H1 (cell line): ENCODE measurements around the gene TRIM31. TPM values are rescaled to one million over a fixed set of nuclear protein-coding genes. Genes with fewer than 3 reads are reported as not detected.

Source experiments
- CTCF ChIA-PET: fragments of 300-600 bp; sonication (Branson Sonifier 250); formaldehyde crosslinking; loops from one replicate; lab custom pipeline; 2021; ENCODE audit not compliant: partially characterized antibody; lab: Charles Lee
- POLR2A ChIA-PET: fragments of 300-600 bp; sonication (Branson Sonifier 250); formaldehyde crosslinking; loops from one replicate; lab custom pipeline; 2021; ENCODE audit warnings: inconsistent platforms; ENCODE audit not compliant: partially characterized antibody; lab: Charles Lee
- DNase-seq, 2 experiments: peaks; one replicate each; pipeline versions ENCODE4 v3.0.0 to v3.0.0-alpha.2; 2010 to 2022; ENCODE audit warnings: low spot score in 2 of 2, low read depth in 1 of 2, mixed read lengths in 1 of 2
- FAIRE-seq: peaks from 2 replicates; lab custom pipeline; 2011; peaks lifted over from hg19 to GRCh38; lab: Jason Lieb, UNC
- H2AFZ ChIP-seq: 2 replicates; pipeline ENCODE4 v1.8.1; 2012; ENCODE audit warnings: low read length, inconsistent platforms
- H2AK5ac ChIP-seq: 2 replicates; pipeline ENCODE4 v1.6.1; 2013; ENCODE audit warnings: low read depth, low read length
- H2BK120ac ChIP-seq: replicated peaks from 2 replicates; pipeline ENCODE3; 2013; ENCODE audit warnings: low read depth, low read length, inconsistent platforms
- H2BK12ac ChIP-seq: 2 replicates; pipeline ENCODE4 v1.6.1; 2013; ENCODE audit warnings: low read depth, low read length
- H2BK15ac ChIP-seq: 2 replicates; pipeline ENCODE4 v1.6.1; 2013; ENCODE audit warnings: low read length
- H2BK20ac ChIP-seq: 2 replicates; pipeline ENCODE4 v1.6.1; 2013; ENCODE audit warnings: low read length
- H2BK5ac ChIP-seq: 2 replicates; pipeline ENCODE4 v1.6.1; 2013; ENCODE audit warnings: low read depth, low read length
- H3K14ac ChIP-seq: 2 replicates; pipeline ENCODE4 v1.6.1; 2013; ENCODE audit warnings: inconsistent platforms; ENCODE audit not compliant: insufficient read length
- H3K18ac ChIP-seq: 2 replicates; pipeline ENCODE4 v1.6.1; 2013; ENCODE audit warnings: low read length; ENCODE audit errors: extremely low read depth
- H3K23ac ChIP-seq: 2 replicates; pipeline ENCODE4 v1.6.1; 2013; ENCODE audit warnings: inconsistent platforms; ENCODE audit not compliant: insufficient read length
- H3K23me2 ChIP-seq: 2 replicates; pipeline ENCODE4 v1.6.1; 2013; ENCODE audit warnings: low read depth, low read length
- H3K27ac ChIP-seq: 2 replicates; pipeline ENCODE4 v1.6.1; 2011; ENCODE audit warnings: low read depth, low read length, inconsistent platforms
- H3K27me3 ChIP-seq, 4 experiments: replicated peaks in 1 of 4; 1 replicate in 1 of 4; 2 replicates in 3 of 4; pipeline versions ENCODE4 v1.6.1 to v1.8.1; 2011 to 2013; ENCODE audit warnings: low read length in 3 of 4, mild to moderate bottlenecking in 3 of 4, inconsistent platforms in 2 of 4, mixed read lengths in 2 of 4, moderate library complexity in 1 of 4; ENCODE audit not compliant: control insufficient read depth in 3 of 4, insufficient read depth in 3 of 4; ENCODE audit errors: extremely low read depth in 1 of 4
- H3K36me3 ChIP-seq, 4 experiments: 2 replicates each; pipeline versions ENCODE4 v1.6.1 to v1.8.1; 2011 to 2013; ENCODE audit warnings: mild to moderate bottlenecking in 4 of 4, low read length in 3 of 4, moderate library complexity in 2 of 4, control low read depth in 1 of 4, inconsistent platforms in 1 of 4; ENCODE audit not compliant: insufficient read depth in 4 of 4, control insufficient read depth in 2 of 4
- H3K4ac ChIP-seq: replicated peaks from 2 replicates; pipeline ENCODE3; 2013; ENCODE audit warnings: low read length, low read depth, mixed read lengths, inconsistent platforms; ENCODE audit not compliant: insufficient read length
- H3K4me1 ChIP-seq, 4 experiments: replicated peaks in 1 of 4; 1 replicate in 1 of 4; 2 replicates in 3 of 4; pipeline versions ENCODE4 v1.6.1 to v1.8.1; 2011 to 2013; ENCODE audit warnings: low read length in 3 of 4, inconsistent platforms in 2 of 4, mixed read lengths in 1 of 4; ENCODE audit not compliant: insufficient read depth in 4 of 4, control insufficient read depth in 3 of 4
- H3K4me2 ChIP-seq, 2 experiments: 2 replicates each; pipeline versions ENCODE4 v1.6.1 to v1.8.1; 2011 to 2013; ENCODE audit warnings: low read depth in 2 of 2, low read length in 2 of 2, control low read depth in 1 of 2, inconsistent platforms in 1 of 2, mild to moderate bottlenecking in 1 of 2; ENCODE audit not compliant: insufficient read depth in 1 of 2
- H3K4me3 ChIP-seq, 4 experiments: fragments of 200-600, 300-600 bp in 1 of 4; sonication (generic), shearing (Covaris generic), sonication (Bioruptor Twin) in 1 of 4; 2 replicates each; pipeline versions ENCODE4 v1.5.1 to v1.8.1; 2011 to 2016; ENCODE audit warnings: low read length in 4 of 4, low read depth in 3 of 4, control low read depth in 2 of 4, inconsistent platforms in 2 of 4, mild to moderate bottlenecking in 2 of 4, mixed read lengths in 1 of 4, moderate library complexity in 1 of 4; ENCODE audit not compliant: insufficient read depth in 2 of 4; ENCODE audit errors: extremely low read depth in 1 of 4
- H3K56ac ChIP-seq: replicated peaks from 2 replicates; pipeline ENCODE3; 2013; ENCODE audit warnings: low read depth, mild to moderate bottlenecking, mixed read lengths, low read length, inconsistent platforms; ENCODE audit not compliant: insufficient read length
- H3K79me1 ChIP-seq: 2 replicates; pipeline ENCODE4 v1.6.1; 2013; ENCODE audit warnings: low read depth, low read length, control low read depth
- H3K79me2 ChIP-seq, 2 experiments: 2 replicates each; pipeline versions ENCODE4 v1.6.1 to v1.8.1; 2012 to 2013; ENCODE audit warnings: low read length in 2 of 2, mild to moderate bottlenecking in 2 of 2, inconsistent platforms in 1 of 2; ENCODE audit not compliant: insufficient read depth in 2 of 2, control insufficient read depth in 1 of 2
- H3K9ac ChIP-seq, 4 experiments: replicated peaks in 1 of 4; 1 replicate in 1 of 4; 2 replicates in 3 of 4; pipeline versions ENCODE4 v1.6.1 to v1.8.1; 2011 to 2013; ENCODE audit warnings: low read depth in 3 of 4, low read length in 3 of 4, control low read depth in 2 of 4, mild to moderate bottlenecking in 2 of 4, moderate library complexity in 2 of 4, inconsistent platforms in 1 of 4; ENCODE audit errors: extremely low read depth in 1 of 4
- H3K9me3 ChIP-seq, 2 experiments: 2 replicates each; pipeline versions ENCODE4 v1.6.1 to v1.8.1; 2012 to 2013; ENCODE audit warnings: mild to moderate bottlenecking in 2 of 2, moderate library complexity in 2 of 2, control low read depth in 1 of 2, inconsistent platforms in 1 of 2, low read depth in 1 of 2, low read length in 1 of 2, mixed read lengths in 1 of 2; ENCODE audit not compliant: insufficient read depth in 2 of 2
- H4K20me1 ChIP-seq, 2 experiments: replicated peaks in 1 of 2; 2 replicates each; pipeline versions ENCODE3 to v1.8.1; 2011 to 2013; ENCODE audit warnings: inconsistent platforms in 2 of 2, low read length in 2 of 2, mild to moderate bottlenecking in 1 of 2; ENCODE audit not compliant: insufficient read depth in 2 of 2, control insufficient read depth in 1 of 2
- H4K5ac ChIP-seq: 2 replicates; pipeline ENCODE4 v1.6.1; 2013; ENCODE audit warnings: low read length, low read depth, mixed read lengths, inconsistent platforms; ENCODE audit not compliant: insufficient read length
- H4K8ac ChIP-seq: 2 replicates; pipeline ENCODE4 v1.8.0; 2013; ENCODE audit warnings: mild to moderate bottlenecking, moderate library complexity, low read length, inconsistent platforms; ENCODE audit not compliant: insufficient read depth; ENCODE audit errors: extremely low read depth
- H4K91ac ChIP-seq: replicated peaks from 2 replicates; pipeline ENCODE3; 2013; ENCODE audit warnings: low read length, mixed read lengths, inconsistent platforms; ENCODE audit not compliant: insufficient read length
- EP300 ChIP-seq, 2 experiments: IDR thresholded peaks; 1 replicate in 1 of 2; 2 replicates in 1 of 2; pipeline ENCODE4 v1.6.1; 2011 to 2012; ENCODE audit warnings: low read depth in 2 of 2, low read length in 2 of 2, mild to moderate bottlenecking in 2 of 2, borderline replicate concordance in 1 of 2, inconsistent platforms in 1 of 2, moderate library complexity in 1 of 2
- GABPA ChIP-seq: IDR thresholded peaks from 2 replicates; pipeline ENCODE4 v1.6.1; 2011; ENCODE audit warnings: mild to moderate bottlenecking, low read length, moderate library complexity, borderline replicate concordance; ENCODE audit not compliant: insufficient read depth
- NANOG ChIP-seq: IDR thresholded peaks from 2 replicates; pipeline ENCODE4 v1.6.1; 2011; ENCODE audit warnings: low read length, low read depth, mild to moderate bottlenecking, inconsistent platforms; ENCODE audit not compliant: insufficient read depth, poor library complexity, severe bottlenecking
- RAD21 ChIP-seq, 2 experiments: IDR thresholded peaks in 1 of 2; conservative IDR thresholded peaks in 1 of 2; 2 replicates each; pipeline ENCODE4 v1.6.1; 2011; ENCODE audit warnings: low read depth in 2 of 2, low read length in 2 of 2, improper control_type of control experiment in 1 of 2, inconsistent platforms in 1 of 2, mild to moderate bottlenecking in 1 of 2, moderate library complexity in 1 of 2
- SAP30 ChIP-seq: fragments of 300-600 bp; sonication (generic); IDR thresholded peaks from 2 replicates; pipeline ENCODE4 v1.7.1; 2012; ENCODE audit warnings: low read length, moderate library complexity, mild to moderate bottlenecking, inconsistent platforms; ENCODE audit not compliant: insufficient read depth, insufficient replicate concordance
- SIX5 ChIP-seq: IDR thresholded peaks from 2 replicates; pipeline ENCODE4 v1.6.1; 2011; ENCODE audit warnings: mild to moderate bottlenecking, low read depth, low read length
- TAF7 ChIP-seq: optimal IDR thresholded peaks from 2 replicates; pipeline ENCODE3; 2011; ENCODE audit warnings: low read depth, mild to moderate bottlenecking, inconsistent platforms, low read length, moderate library complexity, borderline replicate concordance
- TEAD4 ChIP-seq: IDR thresholded peaks from 2 replicates; pipeline ENCODE4 v1.6.1; 2012; ENCODE audit warnings: low read depth, low read length, inconsistent platforms, mixed read lengths
- YY1 ChIP-seq: IDR thresholded peaks from 2 replicates; pipeline ENCODE4 v1.6.1; 2011; ENCODE audit warnings: low read depth, mild to moderate bottlenecking, low read length
- ZNF274 ChIP-seq: IDR thresholded peaks from 2 replicates; pipeline ENCODE4 v1.7.0; 2012; ENCODE audit warnings: low read length, borderline replicate concordance; ENCODE audit errors: extremely low read depth
- WGBS, 2 experiments: shearing (Covaris generic) in 1 of 2; methylation state at CpG; one replicate each; pipeline versions ENCODE4 v1.1.6 to v1.1.7; 2013 to 2015; ENCODE audit warnings: low lambda C conversion rate in 2 of 2, mixed read lengths in 2 of 2, inconsistent platforms in 1 of 2, low coverage in 1 of 2, missing lambda C conversion rate in 1 of 2; ENCODE audit not compliant: insufficient replicate concordance in 2 of 2, insufficient coverage in 1 of 2, insufficient read length in 1 of 2; ENCODE audit errors: extremely low coverage in 1 of 2, missing lambda C conversion rate in 1 of 2; 5-methylcytosine and 5-hydroxymethylcytosine counted together
- polyA plus RNA-seq, 7 experiments: library from polyadenylated mRNA; depleted of rRNA in 3 of 7; stranded (reverse) in 5 of 7; unstranded in 2 of 7; fragments of >200 nt in 5 of 7; fragments of 200-250 nt in 2 of 7; gene quantifications; 1 replicate in 5 of 7; 2 replicates in 1 of 7; 4 replicates in 1 of 7; pipeline versions ENCODE4 v1.2.1 to v1.2.3, GENCODE V29; 2011 to 2013; ENCODE audit warnings: missing spikeins in 2 of 7, mixed read lengths in 2 of 7
- total RNA-seq: library from RNA; stranded (reverse); fragmentation: NEBNext Ultra II Directional; extraction: Animal tissue kit (Norgen Biotek cat#: 25700); gene quantifications from 2 replicates; pipeline ENCODE4 v1.2.1, GENCODE V29; 2021

Gene TRIM31
- total and polyA plus RNA-seq, 2 of the 8 experiments (the other 6 are each of a cell fraction or from before 2014, with no cell fraction given) = not detected

GRCh38 chr6:30093951-30094661, 18.8 kb downstream of the TRIM31 start:
- no peak overlapping the region for H3K9ac ChIP-seq
- H3K27ac ChIP-seq = no peak overlapping the region
- H3K4me3 ChIP-seq = no peak overlapping the region
- no peaks in the 10 kb centered on the region for H3K79me2 ChIP-seq
- no peaks in the 10 kb centered on the region for H3K36me3 ChIP-seq
- no peak overlapping the region for H2BK15ac ChIP-seq
- no peak overlapping the region for H2AFZ ChIP-seq
- no peak overlapping the region for H4K8ac ChIP-seq
- no peak overlapping the region for H3K4me2 ChIP-seq
- no peak overlapping the region for H2BK5ac ChIP-seq
- no peak overlapping the region for H3K18ac ChIP-seq
- H4K91ac ChIP-seq = no peak overlapping the region
- H3K4me1 ChIP-seq = peaks cover 0 to 5% (median 0%) of the 10 kb centered on the region in 4 experiments; a peak in 2 of 7 replicates
- no peak overlapping the region for H2BK12ac ChIP-seq
- no peak overlapping the region for H2AK5ac ChIP-seq
- H3K79me1 ChIP-seq = no peaks in the 10 kb centered on the region
- DNase-seq = no peak
- no peak for FAIRE-seq
- H3K27me3 ChIP-seq = peaks cover 4 to 25% (median 15%) of the 10 kb centered on the region in 4 experiments
- ChIA-PET CTCF (interaction anchor here (0.8 to 4.5 kb wide), 6 partner anchors 8 to 74 kb away, joined by 3 to 23 read pairs (median 4); no protein-coding TSS in a partner anchor), POLR2A (no interaction called here)
- H3K4ac ChIP-seq = no peak overlapping the region
- no peak overlapping the region for H4K5ac ChIP-seq
- no peak overlapping the region for H3K56ac ChIP-seq
- H3K23me2 ChIP-seq = 0 out of 2 replicates have a peak, but pooled peaks cover 1% of the 10 kb centered on the region
- H4K20me1 ChIP-seq = no peaks in the 10 kb centered on the region
- no peak overlapping the region for H2BK20ac ChIP-seq
- H3K9me3 ChIP-seq = no peaks in the 10 kb centered on the region
- H2BK120ac ChIP-seq = no peak overlapping the region
- H3K14ac ChIP-seq = no peak overlapping the region
- no peak overlapping the region for H3K23ac ChIP-seq
- WGBS, 2 experiments = 79% methylated on average over 4 of the region's 5 CpGs; no CpG with 5 or more reads in 1 of the 2 experiments
- TF ChIP-seq SIX5 (no peak), GABPA (no peak), YY1 (no peak), RAD21 (IDR thresholded peaks at IDR 0.05 in 1 of 2, conservative IDR thresholded peaks at IDR 0.05 in 1 of 2; ENCODE audit: low read depth in 2 of 2, low read length in 2 of 2) (no peak), SAP30 (no peak), NANOG (no peak), TEAD4 (no peak), ZNF274 (no peak), EP300 (IDR thresholded peaks at IDR 0.05; ENCODE audit: borderline replicate concordance in 1 of 2, low read depth in 2 of 2, low read length in 2 of 2) (no peak), TAF7 (no peak)
